Neuron (in vitro differentiated cells): ENCODE results near the gene LGALS8.
A peak's percentile ranks its signal among the peaks of the same experiment; 100 is the strongest.
"Not testable (repeated sequence)": the region's sequence is repeated elsewhere in the genome, so short reads cannot be mapped to it uniquely, and the experiment has no call there.

Experiments
- H2AFZ ChIP-seq: one replicate; pipeline ENCODE4 v1.6.1; 2013; ENCODE audit warnings: low read depth, mild to moderate bottlenecking, inconsistent platforms, low read length, moderate library complexity
- H3K27me3 ChIP-seq: one replicate; pipeline ENCODE4 v1.6.1; 2013; ENCODE audit warnings: low read length; ENCODE audit not compliant: insufficient read depth
- H3K36me3 ChIP-seq: one replicate; pipeline ENCODE4 v1.6.1; 2013; ENCODE audit warnings: low read length; ENCODE audit not compliant: insufficient read depth
- H3K4me1 ChIP-seq: one replicate; pipeline ENCODE4 v1.6.1; 2013; ENCODE audit warnings: low read length; ENCODE audit not compliant: insufficient read depth
- H3K4me3 ChIP-seq: 2 replicates; pipeline ENCODE4 v1.5.1; 2013; ENCODE audit warnings: mild to moderate bottlenecking, low read length, moderate library complexity
- H3K9me3 ChIP-seq: one replicate; pipeline ENCODE4 v1.6.1; 2013; ENCODE audit warnings: low read length

The LGALS8 gene

GRCh38 chr1:236497908-236498307, 25.9 kb upstream of the LGALS8 start:
- Histone ChIP-seq H3K4me3 (no peak overlapping the region), H3K27me3 (no peaks in the 10 kb centered on the region), H2AFZ (no peak overlapping the region), H3K4me1 (peaks cover 2% of the 10 kb centered on the region), H3K9me3 (no peaks in the 10 kb centered on the region), H3K36me3 (no peaks in the 10 kb centered on the region)

- no peak overlapping the region for H2AFZ ChIP-seq
- no peaks in the 10 kb centered on the region for H3K9me3 ChIP-seq
- H3K36me3 ChIP-seq: no peaks in the 10 kb centered on the region
- H3K4me1 ChIP-seq: peaks cover 2% of the 10 kb centered on the region
- no peak overlapping the region for H3K4me3 ChIP-seq
- H3K27me3 ChIP-seq: no peaks in the 10 kb centered on the region
These were observed 22.7 kb upstream of the LGALS8 start for GRCh38 chr1:236501093-236501492.

GRCh38 chr1:236502579-236502971, 21.2 kb upstream of the LGALS8 start:
- H3K27me3 ChIP-seq: no peaks in the 10 kb centered on the region
- H3K36me3 ChIP-seq: no peaks in the 10 kb centered on the region
- H3K9me3 ChIP-seq: no peaks in the 10 kb centered on the region
- peak overlapping the region; percentile 17 for H2AFZ ChIP-seq
- peaks cover 2% of the 10 kb centered on the region for H3K4me1 ChIP-seq
- no peak overlapping the region for H3K4me3 ChIP-seq

GRCh38 chr1:236502972-236503639, 20.7 kb upstream of the LGALS8 start:
- Histone ChIP-seq H3K4me3 (peak overlapping the region; percentile 8), H2AFZ (peak overlapping the region; percentile 17), H3K36me3 (no peaks in the 10 kb centered on the region), H3K9me3 (no peaks in the 10 kb centered on the region), H3K4me1 (peaks cover 2% of the 10 kb centered on the region), H3K27me3 (no peaks in the 10 kb centered on the region)

GRCh38 chr1:236504338-236504737, 19.4 kb upstream of the LGALS8 start:
- not testable (repeated sequence) for H3K27me3 ChIP-seq

GRCh38 chr1:236507022-236507700, 16.6 kb upstream of the LGALS8 start:
- Histone ChIP-seq H3K36me3 (no peaks in the 10 kb centered on the region), H3K4me1 (peaks cover 2% of the 10 kb centered on the region), H3K4me3 (no peak overlapping the region), H3K27me3 (no peaks in the 10 kb centered on the region), H2AFZ (no peak overlapping the region), H3K9me3 (no peaks in the 10 kb centered on the region)

More at GRCh38 chr1:236504338-236504737, 19.4 kb upstream of the LGALS8 start:
- H3K4me3 ChIP-seq, H3K4me1 ChIP-seq, H3K9me3 ChIP-seq, H3K36me3 ChIP-seq: not testable (repeated sequence)
- peak overlapping the region; percentile 26 for H2AFZ ChIP-seq

- Histone ChIP-seq H2AFZ (no peak overlapping the region), H3K4me1 (no peaks in the 10 kb centered on the region), H3K4me3 (no peak overlapping the region), H3K36me3 (no peaks in the 10 kb centered on the region), H3K9me3 (no peaks in the 10 kb centered on the region), H3K27me3 (no peaks in the 10 kb centered on the region)
These were observed 15.2 kb upstream of the LGALS8 start for GRCh38 chr1:236508593-236509027.

- Histone ChIP-seq H3K9me3 (no peaks in the 10 kb centered on the region), H3K36me3 (no peaks in the 10 kb centered on the region), H2AFZ (no peak overlapping the region), H3K4me3 (no peak overlapping the region), H3K27me3 (no peaks in the 10 kb centered on the region), H3K4me1 (no peaks in the 10 kb centered on the region)
These were observed 14.6 kb upstream of the LGALS8 start for GRCh38 chr1:236509203-236509602.

GRCh38 chr1:236509647-236510401, 14.0 kb upstream of the LGALS8 start:
- H3K9me3 ChIP-seq: no peaks in the 10 kb centered on the region
- no peaks in the 10 kb centered on the region for H3K27me3 ChIP-seq
- H3K4me1 ChIP-seq: no peaks in the 10 kb centered on the region
- no peak overlapping the region for H3K4me3 ChIP-seq
- H2AFZ ChIP-seq: no peak overlapping the region
- no peaks in the 10 kb centered on the region for H3K36me3 ChIP-seq

- Histone ChIP-seq H3K4me3 (no peak overlapping the region), H3K4me1 (no peaks in the 10 kb centered on the region), H2AFZ (no peak overlapping the region), H3K27me3 (no peaks in the 10 kb centered on the region), H3K9me3 (no peaks in the 10 kb centered on the region), H3K36me3 (no peaks in the 10 kb centered on the region)
These were observed 11.9 kb upstream of the LGALS8 start for GRCh38 chr1:236511735-236512418.

- Histone ChIP-seq H3K9me3 (no peaks in the 10 kb centered on the region), H3K4me1 (no peaks in the 10 kb centered on the region), H3K27me3 (no peaks in the 10 kb centered on the region), H3K4me3 (no peak overlapping the region), H2AFZ (no peak overlapping the region), H3K36me3 (no peaks in the 10 kb centered on the region)
These were observed 8.9 kb upstream of the LGALS8 start for GRCh38 chr1:236514703-236515442.

- Histone ChIP-seq H3K36me3 (no peaks in the 10 kb centered on the region), H2AFZ (no peak overlapping the region), H3K27me3 (no peaks in the 10 kb centered on the region), H3K9me3 (no peaks in the 10 kb centered on the region), H3K4me3 (no peak overlapping the region), H3K4me1 (no peaks in the 10 kb centered on the region)
These were observed 8.3 kb upstream of the LGALS8 start for GRCh38 chr1:236515443-236515958.
